PFSK-1 (cell line): ENCODE data around the gene C1QA.

Source experiments
- FOXP2 ChIP-seq: optimal IDR thresholded peaks from 2 replicates; pipeline ENCODE3; 2011; ENCODE audit warnings: borderline replicate concordance, control low read depth, inconsistent platforms; ENCODE audit not compliant: insufficient read depth; ENCODE audit errors: extremely low read length, extremely low read depth
- POLR2AphosphoS5 ChIP-seq: IDR thresholded peaks from 2 replicates; pipeline ENCODE4 v1.6.1; 2012; ENCODE audit warnings: low read depth, mild to moderate bottlenecking, control low read depth, low read length, moderate library complexity
- REST ChIP-seq, 2 experiments: IDR thresholded peaks; 2 replicates each; pipeline versions ENCODE4 v1.6.1 to v1.8.0; 2011 to 2012; ENCODE audit warnings: low read depth in 2 of 2, low read length in 2 of 2, control low read depth in 1 of 2, inconsistent platforms in 1 of 2, mild to moderate bottlenecking in 1 of 2, moderate library complexity in 1 of 2; ENCODE audit not compliant: insufficient read depth in 1 of 2
- SIN3A ChIP-seq: IDR thresholded peaks from 2 replicates; pipeline ENCODE4 v1.6.1; 2012; ENCODE audit warnings: mild to moderate bottlenecking, low read length, moderate library complexity, borderline replicate concordance; ENCODE audit not compliant: insufficient read depth
- TAF1 ChIP-seq: IDR thresholded peaks from 2 replicates; pipeline ENCODE4 v1.6.1; 2012; ENCODE audit warnings: low read length, control low read depth, borderline replicate concordance; ENCODE audit not compliant: insufficient read depth

C1QA gene

GRCh38 chr1:22658385-22659163, 22.1 kb downstream of the C1QA start:
- TF ChIP-seq TAF1 (no peak), FOXP2 (no peak), REST (IDR thresholded peaks at IDR 0.05; ENCODE audit: insufficient read depth in 1 of 2, low read depth in 2 of 2, low read length in 2 of 2) (no peak), SIN3A (no peak), POLR2AphosphoS5 (no peak)

GRCh38 chr1:22660716-22661241, 24.4 kb downstream of the C1QA start:
- no peak for TF ChIP-seq FOXP2
- TF ChIP-seq SIN3A, result no peak
- no peak for TF ChIP-seq TAF1
- no peak for TF ChIP-seq POLR2AphosphoS5
- no peak for TF ChIP-seq REST (IDR thresholded peaks at IDR 0.05; ENCODE audit: insufficient read depth in 1 of 2, low read depth in 2 of 2, low read length in 2 of 2)

- TF ChIP-seq FOXP2 (no peak), TAF1 (no peak), POLR2AphosphoS5 (no peak), SIN3A (no peak), REST (IDR thresholded peaks at IDR 0.05; ENCODE audit: insufficient read depth in 1 of 2, low read depth in 2 of 2, low read length in 2 of 2) (no peak)
Observed at GRCh38 chr1:22661880-22662279, 25.5 kb downstream of the C1QA start.

- TF ChIP-seq REST (IDR thresholded peaks at IDR 0.05; ENCODE audit: insufficient read depth in 1 of 2, low read depth in 2 of 2, low read length in 2 of 2), result no peak
Observed at GRCh38 chr1:22662318-22662717, 25.9 kb downstream of the C1QA start.

- no peak for TF ChIP-seq REST (IDR thresholded peaks at IDR 0.05; ENCODE audit: insufficient read depth in 1 of 2, low read depth in 2 of 2, low read length in 2 of 2)
- no peak for TF ChIP-seq POLR2AphosphoS5
- TF ChIP-seq TAF1, result no peak
- TF ChIP-seq FOXP2, result no peak
- TF ChIP-seq SIN3A, result no peak
Observed at GRCh38 chr1:22662986-22663408, 26.6 kb downstream of the C1QA start.
